ENCODE data around the gene FGF18. TPM values are rescaled to one million over a fixed set of nuclear protein-coding genes. Genes with fewer than 3 reads are reported as not detected.

Gene FGF18
- total and polyA plus RNA-seq, 2 donors (not counting 3 experiments of a cell fraction or from before 2014, with no cell fraction given) = 0.04 to 0.27 TPM

DNA sequence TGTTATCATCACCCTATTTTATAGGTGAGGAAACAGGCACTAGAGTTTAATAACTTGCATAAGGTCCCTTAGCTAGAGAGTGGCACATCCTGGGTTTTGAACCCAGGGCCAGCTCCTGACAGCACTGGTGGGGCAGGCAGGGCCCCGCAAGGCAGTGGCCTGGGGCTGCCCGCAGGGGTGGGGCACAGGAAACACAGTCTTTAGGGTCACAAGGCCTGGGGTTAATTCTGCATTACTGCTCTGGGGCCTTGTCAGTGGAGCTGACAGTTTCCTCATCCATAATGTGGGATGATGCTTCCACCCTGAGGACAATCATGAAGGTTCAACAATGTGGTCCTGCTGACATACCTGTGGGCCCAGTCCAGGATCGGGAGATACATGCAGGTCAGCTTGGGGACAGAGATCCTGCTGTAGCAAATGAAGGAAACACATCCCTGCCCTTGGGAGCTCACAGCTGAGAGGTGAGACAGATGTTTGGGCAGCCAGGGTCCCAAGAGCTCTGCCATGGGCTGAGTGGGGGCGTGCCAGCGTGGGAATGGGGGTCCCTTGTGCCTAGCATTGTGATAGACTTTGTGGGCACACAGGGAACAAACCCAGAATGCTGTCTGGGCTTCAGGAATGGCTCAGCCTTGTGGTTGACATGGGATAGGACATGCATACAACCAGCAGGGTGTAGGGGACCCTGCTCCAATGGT is 14.7 kb downstream of the FGF18 start:
- no TSS peak for BruUV-seq (replicated peaks)
- intact Hi-C loops (cut with micrococcal nuclease) = no loop called here
- no peaks in the 10 kb centered on the region for H4K20me1 ChIP-seq (replicated peaks; ENCODE audit: control insufficient read depth, extremely low read depth, insufficient read depth, low read length)
- DNase-seq (ENCODE audit: low read depth, low spot score) = no peak
- no peak overlapping the region for H3K4me2 ChIP-seq (ENCODE audit: insufficient read depth, low read length)
- no peak for FAIRE-seq
- H2AFZ ChIP-seq (ENCODE audit: low read depth, low read length) = no peak overlapping the region
- H3K79me2 ChIP-seq (ENCODE audit: control insufficient read depth, insufficient read depth, low read length) = no peaks in the 10 kb centered on the region
- TF ChIP-seq, protein P1, sequence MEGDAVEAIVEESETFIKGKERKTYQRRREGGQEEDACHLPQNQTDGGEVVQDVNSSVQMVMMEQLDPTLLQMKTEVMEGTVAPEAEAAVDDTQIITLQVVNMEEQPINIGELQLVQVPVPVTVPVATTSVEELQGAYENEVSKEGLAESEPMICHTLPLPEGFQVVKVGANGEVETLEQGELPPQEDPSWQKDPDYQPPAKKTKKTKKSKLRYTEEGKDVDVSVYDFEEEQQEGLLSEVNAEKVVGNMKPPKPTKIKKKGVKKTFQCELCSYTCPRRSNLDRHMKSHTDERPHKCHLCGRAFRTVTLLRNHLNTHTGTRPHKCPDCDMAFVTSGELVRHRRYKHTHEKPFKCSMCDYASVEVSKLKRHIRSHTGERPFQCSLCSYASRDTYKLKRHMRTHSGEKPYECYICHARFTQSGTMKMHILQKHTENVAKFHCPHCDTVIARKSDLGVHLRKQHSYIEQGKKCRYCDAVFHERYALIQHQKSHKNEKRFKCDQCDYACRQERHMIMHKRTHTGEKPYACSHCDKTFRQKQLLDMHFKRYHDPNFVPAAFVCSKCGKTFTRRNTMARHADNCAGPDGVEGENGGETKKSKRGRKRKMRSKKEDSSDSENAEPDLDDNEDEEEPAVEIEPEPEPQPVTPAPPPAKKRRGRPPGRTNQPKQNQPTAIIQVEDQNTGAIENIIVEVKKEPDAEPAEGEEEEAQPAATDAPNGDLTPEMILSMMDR (IDR thresholded peaks at IDR 0.05; ENCODE audit: extremely low read depth in 1 of 2, insufficient read depth in 1 of 2, low read depth in 1 of 2, low read length in 2 of 2) = no peak
- TF ChIP-seq EZH2 (IDR thresholded peaks at IDR 0.05; ENCODE audit: borderline replicate concordance, low read depth, low read length, severe bottlenecking) (no peak), POLR2A (IDR thresholded peaks at IDR 0.05; ENCODE audit: low read depth, low read length) (no peak), MAX (IDR thresholded peaks at IDR 0.05; ENCODE audit: insufficient read depth, insufficient read length) (no peak), FOS (IDR thresholded peaks at IDR 0.05; ENCODE audit: borderline replicate concordance, insufficient read depth, low read length) (no peak), JUN (IDR thresholded peaks at IDR 0.05; ENCODE audit: borderline replicate concordance, insufficient read depth, insufficient read length, low read depth) (no peak)
- dilution Hi-C loops (cut with MboI; ENCODE audit: extremely low pct_ligation_motif_present, low sequenced_read_pairs) = no loop called here
- no peak overlapping the region for H3K27ac ChIP-seq (ENCODE audit: insufficient read depth, low read depth, low read length)
- ChIA-PET CTCF (interaction anchor here (1.2 kb wide), 1 partner anchor 478 kb away, joined by 4 read pairs; no protein-coding TSS in a partner anchor), POLR2A (interaction anchor here (0.6 kb wide), 1 partner anchor 1655 kb away, joined by 3 read pairs; no protein-coding TSS in a partner anchor)
- H3K4me1 ChIP-seq (ENCODE audit: control insufficient read depth, extremely low read depth, insufficient read depth, low read length) = no peaks in the 10 kb centered on the region
- no peaks in the 10 kb centered on the region for H3K36me3 ChIP-seq (ENCODE audit: control insufficient read depth in 2 of 2, extremely low read depth in 1 of 2, insufficient read depth in 2 of 2, low read length in 2 of 2)
- H3K9me1 ChIP-seq (replicated peaks; ENCODE audit: control insufficient read depth, extremely low read depth, insufficient read depth, low read length) = no peaks in the 10 kb centered on the region
- no peaks in the 10 kb centered on the region for H3K27me3 ChIP-seq (ENCODE audit: control insufficient read depth in 2 of 2, insufficient read depth in 2 of 2, low read length in 2 of 2)
- H3K9ac ChIP-seq (replicated peaks; ENCODE audit: extremely low read depth, insufficient read depth, low read length) = no peak overlapping the region
- no peaks in the 10 kb centered on the region for H3K9me3 ChIP-seq (replicated peaks; ENCODE audit: control insufficient read depth, insufficient read depth, low read length)
- H3K4me3 ChIP-seq (replicated peaks in 1 of 3; ENCODE audit: insufficient read depth in 1 of 3, low read depth in 1 of 3, low read length in 3 of 3) = no peak overlapping the region

Measured in endothelial cell of umbilical vein (primary cell).